Thyroid gland (tissue), 4 donors: ENCODE results near the gene TMEM51. TPM values are rescaled to one million over a fixed set of nuclear protein-coding genes. Genes with fewer than 3 reads are reported as not detected.

ENCODE experiments used
- DNase-seq, 2 donors: peaks; one replicate each; pipeline ENCODE4 v3.0.0-alpha.2; 2019
- H3K27ac ChIP-seq, 3 donors: fragments of 200-600 bp; sonication (generic); 1 replicate in 2 of 3; 2 replicates in 1 of 3; pipeline ENCODE4 v1.5.1; 2016 to 2019; ENCODE audit warnings: mild to moderate bottlenecking in 1 of 3, moderate library complexity in 1 of 3
- H3K27me3 ChIP-seq: fragments of 200-600 bp; sonication (generic); one replicate; pipeline ENCODE4 v1.5.1; 2019
- H3K36me3 ChIP-seq, 2 donors: fragments of 200-600 bp; sonication (generic); one replicate each; pipeline ENCODE4 v1.5.1; 2016 to 2019
- H3K4me1 ChIP-seq, 2 donors: fragments of 200-600 bp; sonication (generic); one replicate each; pipeline ENCODE4 v1.5.1; 2017 to 2019
- H3K4me3 ChIP-seq, 3 donors: fragments of 200-600 bp; sonication (generic); replicated peaks in 1 of 3; 1 replicate in 2 of 3; 2 replicates in 1 of 3; pipeline ENCODE4 v1.5.1; 2016; ENCODE audit warnings: mild to moderate bottlenecking in 1 of 3
- H3K9me3 ChIP-seq: fragments of 200-600 bp; sonication (generic); one replicate; pipeline ENCODE4 v1.5.1; 2017
- POLR2A ChIP-seq, 2 donors: fragments of 450-650 bp; IDR thresholded peaks; one replicate each; pipeline ENCODE4 v1.6.1; 2017; ENCODE audit warnings: antibody characterized with exemption in 2 of 2, mild to moderate bottlenecking in 2 of 2, moderate library complexity in 1 of 2
- WGBS, 2 donors: methylation state at CpG; one replicate each; pipeline ENCODE4 v1.1.5; 2017; 5-methylcytosine and 5-hydroxymethylcytosine counted together
- intact Hi-C: fragments of 100-400 bp; cut with DNase I; formaldehyde crosslinking; loops from one replicate; pipeline ENCODE4 v1.15.1; 2023
- total RNA-seq, 4 donors: library from RNA; depleted of rRNA; stranded (reverse); fragments of >200 nt; gene quantifications; one replicate each; pipeline ENCODE4 v1.2.3, GENCODE V29; 2016
- TF ChIP-seq, protein P1 (sequence below), 6 experiments: fragments of 200-600 bp in 3 of 6; fragments of 450-650 bp in 3 of 6; sonication (generic) in 3 of 6; IDR thresholded peaks; one replicate each; pipeline ENCODE4 v1.5.1; 2016 to 2019; ENCODE audit warnings: antibody characterized with exemption in 6 of 6, mild to moderate bottlenecking in 2 of 6, inconsistent platforms in 1 of 6, moderate library complexity in 1 of 6

TMEM51 gene
- total RNA-seq, 4 donors from 2014 or later, result 3.7 to 12.0 (median 6.4) TPM

DNA sequence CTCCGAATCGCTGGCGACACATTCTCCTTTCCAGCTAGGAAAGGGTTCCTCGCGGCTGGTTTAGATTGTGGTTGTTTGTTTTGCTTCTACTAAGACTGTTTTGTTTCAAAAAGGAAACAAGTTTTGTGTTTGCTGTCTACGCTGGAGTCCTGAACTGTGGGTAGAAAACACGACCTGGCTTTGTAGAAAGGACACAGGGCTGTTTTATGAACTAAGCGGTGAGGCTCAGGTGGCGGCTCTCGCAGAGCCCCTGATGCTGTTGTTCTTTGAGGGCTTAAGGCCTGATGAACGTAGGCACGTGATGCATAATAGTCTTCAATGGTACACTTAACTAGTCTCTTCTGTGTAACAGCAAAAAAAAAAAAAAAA, 66.5 kb downstream of the TMEM51 start:
- Histone ChIP-seq H3K9me3 (no peaks in the 10 kb centered on the region), H3K36me3 (no peaks in the 10 kb centered on the region), H3K27me3 (no peaks in the 10 kb centered on the region), H3K27ac (no peak overlapping the region), H3K4me1 (no peaks in the 10 kb centered on the region), H3K4me3 (no peak overlapping the region)
- no peak for TF ChIP-seq POLR2A (IDR thresholded peaks at IDR 0.05)
- TF ChIP-seq, protein P1, sequence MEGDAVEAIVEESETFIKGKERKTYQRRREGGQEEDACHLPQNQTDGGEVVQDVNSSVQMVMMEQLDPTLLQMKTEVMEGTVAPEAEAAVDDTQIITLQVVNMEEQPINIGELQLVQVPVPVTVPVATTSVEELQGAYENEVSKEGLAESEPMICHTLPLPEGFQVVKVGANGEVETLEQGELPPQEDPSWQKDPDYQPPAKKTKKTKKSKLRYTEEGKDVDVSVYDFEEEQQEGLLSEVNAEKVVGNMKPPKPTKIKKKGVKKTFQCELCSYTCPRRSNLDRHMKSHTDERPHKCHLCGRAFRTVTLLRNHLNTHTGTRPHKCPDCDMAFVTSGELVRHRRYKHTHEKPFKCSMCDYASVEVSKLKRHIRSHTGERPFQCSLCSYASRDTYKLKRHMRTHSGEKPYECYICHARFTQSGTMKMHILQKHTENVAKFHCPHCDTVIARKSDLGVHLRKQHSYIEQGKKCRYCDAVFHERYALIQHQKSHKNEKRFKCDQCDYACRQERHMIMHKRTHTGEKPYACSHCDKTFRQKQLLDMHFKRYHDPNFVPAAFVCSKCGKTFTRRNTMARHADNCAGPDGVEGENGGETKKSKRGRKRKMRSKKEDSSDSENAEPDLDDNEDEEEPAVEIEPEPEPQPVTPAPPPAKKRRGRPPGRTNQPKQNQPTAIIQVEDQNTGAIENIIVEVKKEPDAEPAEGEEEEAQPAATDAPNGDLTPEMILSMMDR (IDR thresholded peaks at IDR 0.05), result no peak
- intact Hi-C loops, result no loop called here
- WGBS, 2 donors, result 81 to 92% methylated on average over 12 of the region's 12 CpGs
- no peak for DNase-seq

DNA sequence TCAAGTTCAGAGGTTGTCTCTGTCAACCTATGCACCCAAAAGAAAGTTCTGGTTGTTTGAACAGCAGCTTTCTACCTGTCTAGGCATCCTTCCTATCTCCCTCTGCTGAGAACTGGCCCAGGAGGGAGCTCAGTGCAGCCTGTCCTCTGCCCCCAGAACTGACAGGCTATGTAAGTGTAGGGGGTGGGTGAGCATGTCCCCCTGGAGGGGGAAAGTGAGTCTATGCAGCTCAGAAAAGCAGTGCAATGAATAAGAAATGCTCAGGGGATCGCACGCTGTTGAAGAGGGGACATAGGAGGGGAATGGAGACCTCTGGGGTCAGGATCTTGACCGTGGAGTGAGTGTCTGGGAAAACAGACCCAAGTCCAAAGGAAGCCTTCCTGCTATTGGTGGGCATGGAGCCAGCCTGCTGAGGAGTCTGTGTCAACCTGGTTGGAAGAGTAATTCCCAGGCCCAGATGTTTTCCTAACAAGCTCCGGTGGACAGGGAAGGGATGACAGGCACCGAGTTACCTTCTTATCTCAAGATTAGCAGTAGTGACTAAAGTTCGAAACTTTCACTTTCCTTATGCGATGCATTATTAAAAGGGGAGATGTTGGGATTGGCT, 67.4 kb downstream of the TMEM51 start:
- no peak for DNase-seq
- Histone ChIP-seq H3K27ac (no peak overlapping the region), H3K9me3 (no peaks in the 10 kb centered on the region), H3K4me1 (no peaks in the 10 kb centered on the region), H3K27me3 (no peaks in the 10 kb centered on the region), H3K4me3 (no peak overlapping the region), H3K36me3 (no peaks in the 10 kb centered on the region)
- intact Hi-C loops, result no loop called here
- 73 to 79% methylated on average over 7 of the region's 7 CpGs for whole genome bisulfite sequencing, 2 donors
- no peak for TF ChIP-seq POLR2A (IDR thresholded peaks at IDR 0.05)
- TF ChIP-seq, protein P1 (IDR thresholded peaks at IDR 0.05), result no peak

DNA sequence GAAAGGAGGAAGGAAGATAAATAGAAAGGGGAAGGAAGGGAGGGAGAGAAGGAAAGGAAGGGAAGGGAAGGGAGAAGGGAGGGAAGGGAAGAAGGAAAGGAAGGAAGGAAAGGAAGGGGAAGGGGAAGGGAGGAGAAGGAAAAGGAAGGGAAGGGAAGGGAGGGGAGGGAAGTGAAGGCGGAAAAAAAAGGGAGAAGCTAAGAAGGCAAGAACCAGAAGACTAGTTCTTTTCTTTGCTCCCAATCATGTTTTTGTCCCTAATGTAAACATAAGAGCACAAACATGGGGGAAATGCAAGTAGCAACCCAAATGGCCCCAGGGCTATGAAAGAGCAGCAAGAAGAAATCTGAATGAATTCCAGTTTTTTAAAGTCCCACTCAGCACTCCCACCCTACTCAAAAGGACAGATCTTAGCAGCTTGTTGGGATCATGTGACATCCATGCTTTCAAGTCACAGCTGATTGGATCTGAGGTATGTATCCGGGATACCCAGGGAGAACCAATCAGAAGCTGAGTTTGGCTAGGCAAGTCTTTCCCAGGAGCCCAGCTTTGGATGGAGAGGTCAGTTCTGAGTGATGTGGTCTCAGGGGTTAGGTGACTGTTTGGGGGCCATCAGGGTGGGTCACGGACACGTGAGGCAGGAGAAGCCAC, 69.2 kb downstream of the TMEM51 start:
- Histone ChIP-seq H3K9me3 (no peaks in the 10 kb centered on the region), H3K4me3 (no peak overlapping the region), H3K27me3 (no peaks in the 10 kb centered on the region), H3K36me3 (no peaks in the 10 kb centered on the region), H3K4me1 (no peaks in the 10 kb centered on the region), H3K27ac (no peak overlapping the region)
- TF ChIP-seq, protein P1 (IDR thresholded peaks at IDR 0.05), result no peak
- no peak for TF ChIP-seq POLR2A (IDR thresholded peaks at IDR 0.05)
- 71 to 76% methylated on average over 4 of the region's 4 CpGs for WGBS, 2 donors
- DNase-seq, result no peak
- intact Hi-C loops, result no loop called here

DNA sequence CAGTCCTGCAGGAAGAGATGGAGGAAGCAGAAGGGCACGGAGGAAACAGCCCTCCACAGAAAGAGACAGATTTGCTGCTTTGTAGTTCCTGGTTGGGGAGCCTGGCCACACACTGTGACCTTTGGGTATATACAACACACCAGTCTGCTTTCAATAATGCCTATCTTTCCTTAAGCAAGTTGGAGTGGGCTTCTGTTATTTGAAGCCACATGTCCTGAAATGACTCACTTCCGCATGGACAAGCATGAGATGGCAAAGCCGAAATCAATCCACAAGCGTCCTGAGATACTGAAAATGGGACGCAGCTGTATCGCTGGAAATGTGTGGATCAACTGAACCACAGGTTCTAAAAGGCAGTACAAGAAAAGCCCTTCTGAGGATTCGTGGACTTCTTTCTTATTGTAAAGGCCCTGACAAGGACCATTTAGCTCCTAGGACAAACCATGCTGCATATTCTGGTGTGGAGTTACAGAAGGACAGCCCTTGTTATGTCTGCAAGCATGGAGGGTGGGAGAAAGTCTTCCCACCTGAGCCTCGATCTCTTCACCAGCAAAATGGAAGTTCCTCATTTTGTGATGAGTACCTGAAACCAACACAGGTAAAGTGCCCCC, 70.8 kb downstream of the TMEM51 start:
- Histone ChIP-seq H3K27me3 (no peaks in the 10 kb centered on the region), H3K36me3 (no peaks in the 10 kb centered on the region), H3K9me3 (no peaks in the 10 kb centered on the region), H3K4me1 (no peaks in the 10 kb centered on the region), H3K4me3 (no peak overlapping the region), H3K27ac (no peak overlapping the region)
- TF ChIP-seq, protein P1 (IDR thresholded peaks at IDR 0.05), result no peak
- TF ChIP-seq POLR2A (IDR thresholded peaks at IDR 0.05), result no peak
- intact Hi-C loops, result no loop called here
- WGBS, 2 donors, result 80 to 90% methylated on average over 8 of the region's 8 CpGs
- DNase-seq, result no peak

DNA sequence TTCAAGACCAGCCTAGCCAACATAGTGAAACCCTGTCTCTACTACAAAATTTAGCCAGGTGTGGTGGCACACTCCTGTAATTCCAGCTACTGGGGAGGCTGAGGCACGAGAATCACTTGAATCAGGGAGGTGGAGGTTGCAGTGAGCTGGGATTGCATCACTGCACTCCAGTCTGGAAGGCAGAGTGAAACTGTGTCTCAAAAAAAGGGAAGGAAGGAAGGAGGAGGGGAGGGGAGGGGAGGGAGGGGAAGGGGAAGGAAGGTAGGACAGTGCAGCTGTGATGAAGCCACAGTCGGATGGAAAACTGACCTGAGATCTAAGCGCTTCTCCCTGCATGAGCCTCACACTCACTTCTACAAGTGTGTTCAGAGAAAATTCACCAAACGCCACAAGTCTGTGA, 71.4 kb downstream of the TMEM51 start:
- Histone ChIP-seq H3K4me3 (no peak overlapping the region), H3K27ac (no peak overlapping the region), H3K27me3 (no peaks in the 10 kb centered on the region), H3K9me3 (no peaks in the 10 kb centered on the region), H3K36me3 (no peaks in the 10 kb centered on the region), H3K4me1 (no peaks in the 10 kb centered on the region)
- 73 to 82% methylated on average over 4 of the region's 4 CpGs for WGBS, 2 donors
- intact Hi-C loops, result no loop called here
- TF ChIP-seq POLR2A (IDR thresholded peaks at IDR 0.05), result no peak
- TF ChIP-seq, protein P1 (IDR thresholded peaks at IDR 0.05), result no peak
- no peak for DNase-seq
